ENCODE measurements around the gene HERPUD2.

Gene HERPUD2, protein sequence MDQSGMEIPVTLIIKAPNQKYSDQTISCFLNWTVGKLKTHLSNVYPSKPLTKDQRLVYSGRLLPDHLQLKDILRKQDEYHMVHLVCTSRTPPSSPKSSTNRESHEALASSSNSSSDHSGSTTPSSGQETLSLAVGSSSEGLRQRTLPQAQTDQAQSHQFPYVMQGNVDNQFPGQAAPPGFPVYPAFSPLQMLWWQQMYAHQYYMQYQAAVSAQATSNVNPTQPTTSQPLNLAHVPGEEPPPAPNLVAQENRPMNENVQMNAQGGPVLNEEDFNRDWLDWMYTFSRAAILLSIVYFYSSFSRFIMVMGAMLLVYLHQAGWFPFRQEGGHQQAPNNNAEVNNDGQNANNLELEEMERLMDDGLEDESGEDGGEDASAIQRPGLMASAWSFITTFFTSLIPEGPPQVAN

DNA sequence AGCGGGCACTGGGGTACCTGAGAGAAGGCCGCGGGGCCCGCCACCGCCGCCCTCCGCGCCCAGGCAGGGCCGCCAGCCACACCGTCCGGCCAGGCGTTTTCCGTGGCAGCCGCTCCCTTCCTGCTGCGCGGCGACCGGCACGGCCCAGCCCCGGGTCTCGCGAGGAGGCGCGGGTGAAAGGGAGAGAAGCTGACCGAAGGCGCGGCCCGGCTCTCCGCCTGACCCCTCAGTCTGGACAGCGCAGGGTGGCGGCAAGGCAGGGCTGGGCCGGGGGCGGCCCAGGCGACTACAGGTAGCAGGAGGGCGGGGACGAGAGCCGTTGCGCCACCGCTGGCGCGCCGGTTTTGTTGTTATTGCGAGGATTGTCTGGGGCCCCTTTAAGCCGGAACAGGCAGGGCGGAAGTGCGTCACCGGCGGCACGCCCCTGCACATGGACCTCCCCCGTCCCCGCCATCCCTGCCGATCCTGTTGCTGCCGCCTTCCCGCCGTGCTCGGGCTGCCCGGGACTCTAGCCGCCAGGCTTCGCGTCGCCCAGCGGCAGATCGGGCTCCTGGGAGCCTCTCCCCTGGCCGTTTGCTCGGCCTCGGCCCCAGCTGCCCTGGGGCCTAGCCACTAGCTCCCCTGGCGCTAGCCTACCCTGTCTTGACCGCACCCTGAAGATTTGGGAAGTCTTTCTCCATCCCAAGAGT lies at the start of gene HERPUD2:
HERPUD2 (minus strand) TSS at position 352 of the 689 bp plus-strand sequence. CDS start 805 bp downstream, outside the sequence.
- DNase-seq, result peak; percentile 84

DNA sequence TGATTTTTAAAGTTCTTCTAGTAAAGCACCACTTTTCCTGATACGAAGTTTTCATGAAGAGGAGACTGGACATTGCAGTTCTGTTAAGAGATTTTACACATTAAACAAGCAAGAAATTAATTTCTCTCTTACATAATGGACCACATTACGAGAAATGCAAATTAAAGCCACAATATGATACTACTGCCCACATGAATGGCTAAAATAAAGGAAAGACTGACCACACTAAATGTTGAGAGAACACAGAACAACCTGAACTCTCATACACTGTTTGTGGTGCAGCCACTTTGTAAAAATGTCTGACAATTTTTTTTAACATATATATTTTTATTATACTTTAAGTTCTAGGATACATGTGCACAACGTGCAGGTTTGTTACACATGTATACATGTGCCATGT lies 44.0 kb upstream of the HERPUD2 start:
- DNase-seq, result no peak

DNA sequence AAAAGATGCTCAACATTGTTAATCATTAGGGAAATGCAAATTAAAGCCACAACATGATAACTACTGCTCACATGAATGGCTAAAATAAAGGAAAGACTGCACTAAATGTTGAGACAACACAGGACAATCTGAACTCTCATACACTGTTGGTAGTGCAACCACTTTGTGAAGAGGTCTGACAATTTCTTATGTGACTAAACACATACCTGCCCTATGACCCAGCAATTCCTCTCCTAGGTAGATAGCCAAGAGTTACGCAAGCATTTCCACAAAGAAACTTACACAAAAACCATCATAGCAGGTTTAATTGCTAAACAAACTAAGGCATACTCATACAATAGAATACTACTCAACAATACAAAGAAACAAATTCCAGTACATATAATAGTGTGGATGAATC lies 41.8 kb upstream of the HERPUD2 start:
- no peak for DNase-seq

DNA sequence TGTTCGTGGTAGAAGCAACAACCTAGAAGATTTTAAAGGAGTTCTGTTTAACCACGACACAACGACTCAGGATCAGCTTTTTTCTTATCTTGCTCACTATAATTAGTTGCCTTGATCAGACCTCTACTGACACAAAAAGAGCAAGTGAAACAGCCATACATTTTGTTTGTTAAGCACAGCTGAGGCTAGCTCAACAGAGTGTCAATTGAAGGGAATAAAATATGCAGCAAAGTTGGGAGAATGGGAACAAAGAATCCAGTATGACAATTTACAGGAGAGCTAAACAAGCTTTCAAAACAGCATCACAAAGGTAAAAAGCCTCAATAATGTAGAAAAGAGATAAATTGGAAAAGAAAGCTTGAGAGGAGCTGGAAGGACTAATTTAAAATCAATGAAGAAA lies 40.5 kb upstream of the HERPUD2 start:
- no peak for DNase-seq

DNA sequence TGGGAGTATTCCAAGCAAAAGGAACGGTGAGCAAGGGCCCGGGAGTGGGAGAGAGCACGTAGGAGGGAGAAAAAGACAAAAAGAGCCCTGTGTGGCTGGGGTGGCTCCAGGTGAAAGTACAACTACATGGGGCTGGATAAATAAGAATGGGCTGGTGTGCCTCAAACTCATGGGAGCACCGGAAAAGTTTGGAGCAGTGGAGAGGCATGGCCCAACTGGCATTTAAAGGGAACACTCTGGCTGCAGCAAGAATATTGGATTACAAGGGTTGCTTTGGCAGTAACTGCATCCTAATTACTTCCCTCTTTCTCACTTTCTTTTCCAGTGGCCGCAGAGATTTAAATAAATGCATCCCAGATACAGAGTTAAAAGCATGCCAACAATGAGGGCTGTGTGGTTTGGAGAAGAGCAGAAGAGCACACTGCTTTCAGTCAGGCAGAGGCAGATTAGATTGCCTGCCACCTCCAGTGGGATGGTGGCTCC lies 39.1 kb upstream of the HERPUD2 start:
- no peak for DNase-seq

DNA sequence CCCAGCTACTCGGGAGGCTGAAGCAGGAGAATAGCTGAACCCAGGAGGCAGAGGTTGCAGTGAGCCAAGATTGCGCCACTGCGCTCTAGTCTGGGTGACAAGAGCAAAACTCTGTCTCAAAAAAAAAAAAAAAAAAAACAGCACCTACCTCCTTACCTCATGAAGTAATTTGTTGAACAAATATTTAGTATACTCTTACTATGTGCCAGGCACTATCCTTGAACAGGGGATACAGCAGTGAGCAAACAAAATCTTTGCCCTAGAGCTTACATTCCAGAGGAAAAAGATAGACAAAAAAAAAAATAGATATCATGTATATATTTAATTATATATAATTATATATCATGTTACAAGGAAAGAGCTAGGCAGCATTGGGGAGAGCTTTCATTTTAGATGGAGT lies 36.4 kb upstream of the HERPUD2 start:
- no peak for DNase-seq

DNA sequence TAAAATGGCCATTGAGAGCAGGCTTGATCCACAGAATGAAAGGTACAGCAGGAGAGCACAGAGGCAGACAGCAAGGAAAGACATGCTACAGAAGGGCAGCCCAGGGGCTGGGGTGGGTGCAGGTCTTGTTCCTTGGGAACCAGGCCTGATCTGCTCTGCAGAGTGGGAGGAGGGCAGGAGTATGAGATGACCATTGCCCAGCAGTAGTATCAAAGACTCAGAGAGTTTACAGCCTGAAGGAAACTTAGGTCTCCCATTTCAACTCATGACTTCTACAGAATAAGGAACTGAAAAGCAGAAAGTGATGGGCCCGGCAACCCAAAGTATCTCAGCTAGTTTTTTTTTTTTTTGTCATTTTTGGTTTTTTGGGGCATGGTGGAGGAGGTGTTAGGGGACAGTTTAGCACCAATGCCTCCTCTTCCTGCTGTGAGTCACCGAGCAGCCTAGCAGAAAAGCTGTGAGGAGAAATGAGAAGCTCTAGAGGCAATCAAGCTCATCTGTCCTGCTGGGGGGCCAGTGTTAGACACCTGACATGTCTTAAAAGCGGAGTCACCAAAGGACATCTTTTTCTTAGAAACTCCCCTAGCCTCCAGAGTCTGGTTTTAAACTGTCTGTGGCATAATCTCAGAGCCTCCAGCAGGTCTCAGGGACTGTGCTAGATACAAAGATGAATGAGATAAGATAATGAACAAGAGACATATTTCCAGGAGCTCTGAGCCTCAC lies 34.3 kb upstream of the HERPUD2 start:
- peak; percentile 21 for DNase-seq

DNA sequence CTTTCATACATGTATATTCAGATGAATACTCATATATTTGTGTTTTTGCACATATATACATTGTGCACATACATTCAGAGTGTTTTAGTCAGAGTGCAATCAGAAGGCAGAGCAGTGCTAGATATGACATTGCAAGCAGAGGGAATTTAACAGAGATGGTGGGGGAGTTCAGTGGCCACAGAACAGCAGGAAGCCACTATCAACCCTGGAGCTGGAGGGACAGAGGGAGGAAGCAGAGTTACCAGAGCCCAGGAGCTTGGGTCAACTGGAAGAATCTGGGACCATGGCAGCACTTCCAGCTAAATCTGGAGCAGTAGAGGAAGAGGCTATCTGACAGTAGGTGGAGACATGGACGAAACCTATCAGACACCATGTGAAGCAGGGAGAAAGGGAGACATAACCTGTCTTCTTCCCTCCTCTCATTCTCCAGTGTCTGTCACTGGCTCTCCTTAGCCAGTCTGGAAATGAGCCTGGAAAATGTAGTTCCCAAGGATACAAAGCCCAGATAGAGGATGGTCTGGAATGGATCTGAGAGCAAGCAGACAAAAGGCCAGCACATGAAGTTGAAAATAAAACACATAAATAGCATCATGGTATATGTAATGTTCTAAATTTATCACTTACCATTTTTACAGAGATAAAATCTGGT lies 33.6 kb upstream of the HERPUD2 start:
- DNase-seq, result no peak

DNA sequence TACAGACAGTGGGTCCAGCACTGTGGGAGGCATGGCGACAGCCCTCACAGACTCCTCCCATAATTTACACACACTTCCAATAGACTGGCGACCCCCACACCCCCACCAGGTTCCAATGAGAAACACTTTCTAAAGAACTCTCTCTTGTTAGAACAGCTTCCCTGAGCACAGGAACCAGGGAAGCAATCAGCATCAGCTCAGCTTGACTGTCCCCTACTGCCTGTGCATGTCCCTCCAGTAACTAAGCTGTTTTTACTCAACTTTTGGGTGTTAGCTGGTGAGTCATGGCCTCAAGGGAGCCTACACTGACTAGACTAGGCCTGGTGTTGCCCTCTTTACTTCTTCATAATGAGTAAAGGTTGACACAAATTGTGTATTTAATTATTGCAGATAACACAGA lies 32.6 kb upstream of the HERPUD2 start:
- DNase-seq, result no peak

DNA sequence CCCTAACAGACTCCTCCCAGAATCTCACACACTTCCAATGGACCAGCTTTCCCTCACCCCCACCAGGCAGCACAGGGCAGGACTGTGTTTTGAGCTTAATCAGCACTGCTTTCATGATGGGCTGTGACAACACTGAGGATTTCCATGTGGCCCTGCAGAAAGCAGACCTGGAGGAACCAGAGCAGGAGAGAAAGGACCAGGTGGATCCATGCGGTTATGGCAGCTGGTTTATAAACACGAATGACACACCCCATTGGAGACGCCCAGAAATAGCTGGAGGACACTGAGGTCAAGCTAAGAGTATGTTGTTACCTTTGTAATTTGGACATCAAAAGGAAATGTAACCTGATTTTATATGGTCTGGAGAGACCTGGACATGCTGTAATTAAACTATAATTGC lies 31.7 kb upstream of the HERPUD2 start:
- no peak for DNase-seq

DNA sequence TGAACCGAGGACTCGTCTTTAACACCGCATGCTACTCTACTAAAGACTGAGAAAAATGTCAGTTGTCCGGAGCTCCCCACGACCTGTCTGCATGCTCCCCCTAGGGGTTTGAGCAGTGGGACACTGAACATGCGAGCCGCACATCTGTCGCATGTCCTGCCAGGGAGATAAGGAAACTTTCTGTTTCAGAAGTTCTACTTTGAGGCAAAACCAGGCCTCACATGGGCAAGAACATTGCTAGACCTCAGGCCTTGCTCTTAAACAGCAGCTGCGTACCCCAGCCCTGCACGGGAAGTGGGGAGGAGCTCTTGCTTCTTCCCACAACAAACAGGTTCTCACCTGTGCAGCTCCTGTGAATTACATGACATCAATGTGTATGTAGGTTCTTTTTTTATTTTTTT lies 30.3 kb upstream of the HERPUD2 start:
- peak; percentile 23 for DNase-seq

DNA sequence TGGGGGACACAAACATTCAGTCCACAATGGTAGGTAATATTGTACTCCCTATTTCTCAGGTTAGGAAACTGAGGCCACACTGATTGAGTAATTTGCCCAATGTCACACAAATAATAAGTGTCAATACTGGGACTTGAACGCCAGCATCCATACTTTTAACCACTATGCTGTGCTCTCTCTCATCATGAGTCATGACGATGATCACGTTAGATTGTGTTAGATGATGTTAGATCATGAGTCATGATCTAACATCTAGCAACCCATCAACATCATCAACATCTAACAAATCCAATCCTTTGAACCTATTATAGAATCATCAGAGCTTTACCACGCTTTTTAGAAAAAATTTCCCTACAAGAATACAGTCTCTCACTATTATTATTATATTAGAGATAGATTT lies 28.1 kb upstream of the HERPUD2 start:
- no peak for DNase-seq

DNA sequence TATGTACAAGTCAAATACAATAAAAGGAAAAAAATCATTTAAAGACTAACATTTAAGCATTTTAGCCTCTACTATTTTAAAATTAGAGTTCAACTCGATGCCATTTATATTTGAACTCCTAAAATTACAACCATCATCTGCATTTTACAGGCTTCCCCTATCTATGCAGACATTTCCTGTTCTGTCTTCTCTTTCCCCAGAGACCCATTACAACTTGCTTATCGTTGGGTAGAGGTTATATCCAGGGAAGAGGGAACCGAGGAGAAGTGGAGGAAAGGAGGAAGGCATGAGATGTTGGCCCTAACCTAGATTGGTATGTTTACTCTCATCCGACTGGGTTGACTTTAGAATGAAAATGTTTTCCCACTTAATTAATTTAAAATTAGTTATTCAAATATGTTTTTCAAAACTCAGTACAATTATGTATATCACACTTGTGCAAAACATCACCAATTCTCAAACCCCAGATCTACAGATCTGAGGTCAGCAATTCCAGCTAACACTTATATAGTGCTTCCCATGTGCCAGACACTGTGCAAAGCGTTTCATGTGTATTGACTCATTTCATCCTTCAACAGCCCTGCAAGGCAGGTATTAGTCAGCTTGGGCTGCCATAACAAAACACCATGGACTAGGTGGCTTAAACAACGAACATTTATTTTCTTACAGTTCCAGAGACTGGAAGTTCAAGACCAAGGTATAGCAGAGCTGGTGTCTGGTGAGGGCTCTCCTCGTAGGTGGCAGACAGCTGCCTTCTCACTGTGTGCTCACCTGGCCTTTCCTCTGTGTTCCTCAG lies 27.3 kb upstream of the HERPUD2 start:
- no peak for DNase-seq

DNA sequence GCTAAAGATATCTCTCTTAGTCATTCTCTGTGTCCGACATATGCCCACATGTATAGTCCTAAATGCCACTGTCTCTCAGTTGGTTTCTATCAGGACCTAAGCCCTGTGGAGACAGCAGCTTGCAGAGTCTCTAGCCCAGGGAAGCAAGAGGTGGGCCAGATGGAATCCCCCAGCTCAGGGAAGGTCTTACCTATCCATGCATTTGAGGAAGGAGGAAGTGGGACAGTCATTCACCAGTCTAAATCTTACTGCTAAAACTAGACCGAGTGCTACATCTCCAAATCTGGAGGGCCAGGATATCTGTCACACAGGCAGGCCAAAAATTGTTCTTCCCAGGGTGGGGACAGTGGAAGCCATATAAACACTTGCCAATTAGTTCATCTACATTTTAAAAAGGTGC lies 26.4 kb upstream of the HERPUD2 start:
- no peak for DNase-seq

DNA sequence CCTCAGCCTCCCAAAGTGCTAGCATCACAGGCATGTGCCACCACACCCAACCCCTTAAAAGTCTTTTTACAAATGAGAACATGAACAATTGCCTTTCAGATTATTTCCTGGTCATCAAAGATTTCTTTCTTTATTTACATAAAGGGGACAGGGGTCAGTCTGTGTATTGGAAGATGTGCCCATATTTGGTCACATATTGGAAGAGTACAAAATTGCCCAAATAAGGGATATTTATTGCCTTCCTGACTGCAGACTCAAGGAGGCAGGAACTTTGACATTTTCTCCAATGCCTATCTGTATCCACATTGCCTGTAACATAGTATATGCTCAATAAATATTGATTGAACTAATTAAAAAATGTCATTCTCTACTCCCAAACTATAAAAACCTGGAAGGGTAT lies 25.9 kb upstream of the HERPUD2 start:
- no peak for DNase-seq

DNA sequence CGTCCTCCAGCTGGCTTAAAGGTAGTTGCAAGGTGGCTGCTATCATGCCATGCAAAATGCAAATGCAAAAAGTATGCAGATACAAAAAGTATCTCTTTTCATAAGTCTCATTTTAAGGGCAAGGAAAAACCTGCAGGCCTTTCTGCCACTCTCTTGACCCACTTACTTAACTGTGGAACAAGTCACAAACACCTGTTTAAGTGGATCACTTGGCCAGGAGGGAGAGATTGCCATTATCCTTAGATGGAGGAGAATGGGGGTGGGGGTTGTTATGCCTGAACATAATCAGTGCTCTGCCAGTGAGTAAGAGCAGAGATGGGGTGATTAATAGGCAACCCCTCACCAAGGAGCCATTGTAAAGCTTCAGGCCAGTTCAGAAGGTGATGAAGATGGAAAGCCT lies 25.1 kb upstream of the HERPUD2 start:
- DNase-seq, result no peak

DNA sequence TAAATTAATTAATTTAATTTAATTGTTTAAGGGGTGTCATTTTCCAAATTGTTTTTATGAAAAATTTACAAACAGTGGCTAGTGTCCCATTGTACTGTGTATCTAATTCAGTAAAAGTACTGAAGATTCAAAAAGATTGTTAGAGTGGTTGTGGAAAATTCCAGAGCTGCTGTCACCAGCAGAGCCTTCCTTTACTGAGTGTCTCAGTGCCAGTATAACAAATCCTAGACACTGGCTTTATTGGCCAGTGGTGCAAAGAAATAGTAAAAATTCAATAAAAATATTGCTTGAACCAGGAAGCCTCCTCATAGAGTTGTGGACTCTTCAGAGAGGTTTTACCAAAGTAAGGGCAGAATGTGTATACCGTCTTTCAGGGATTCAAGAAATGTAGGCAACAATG lies 23.1 kb upstream of the HERPUD2 start:
- DNase-seq, result no peak

DNA sequence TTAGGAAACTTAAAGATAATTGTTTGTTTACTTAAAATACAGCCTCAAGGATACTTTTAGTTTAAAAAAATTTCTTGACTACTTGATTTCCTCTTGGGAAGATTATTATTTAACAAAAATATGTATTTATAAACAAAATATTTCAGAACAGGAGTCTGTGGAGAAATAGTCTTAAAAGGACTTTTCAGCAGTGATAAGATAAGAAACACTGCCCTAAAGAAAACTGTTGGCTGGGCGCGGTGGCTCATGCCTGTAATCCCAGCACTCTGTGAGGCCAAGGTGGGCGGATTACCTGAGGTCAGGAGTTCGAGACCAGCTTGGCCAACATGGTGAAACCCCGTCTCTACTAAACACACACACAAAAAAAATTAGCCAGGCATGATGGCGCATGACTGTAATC lies 22.6 kb upstream of the HERPUD2 start:
- DNase-seq, result no peak

DNA sequence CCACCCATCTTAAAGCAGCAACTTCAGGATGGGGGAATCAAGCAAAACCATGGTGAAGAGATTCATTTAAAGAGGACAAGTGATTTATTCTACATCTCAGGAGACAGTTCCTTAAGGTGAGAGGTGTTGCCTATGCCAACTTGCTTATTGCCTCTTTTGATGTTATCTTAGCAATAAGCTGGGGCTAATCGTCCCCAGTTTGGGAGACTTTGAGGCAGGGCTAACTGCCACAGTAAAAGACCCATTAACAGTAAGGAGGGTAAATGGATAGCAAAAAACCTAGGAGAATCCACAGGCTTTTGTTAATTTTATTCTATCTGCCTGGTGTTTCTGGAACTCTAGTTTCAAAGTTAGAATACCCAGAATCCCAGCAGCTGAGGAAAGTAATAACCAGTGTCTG lies 22.1 kb upstream of the HERPUD2 start:
- no peak for DNase-seq

DNA sequence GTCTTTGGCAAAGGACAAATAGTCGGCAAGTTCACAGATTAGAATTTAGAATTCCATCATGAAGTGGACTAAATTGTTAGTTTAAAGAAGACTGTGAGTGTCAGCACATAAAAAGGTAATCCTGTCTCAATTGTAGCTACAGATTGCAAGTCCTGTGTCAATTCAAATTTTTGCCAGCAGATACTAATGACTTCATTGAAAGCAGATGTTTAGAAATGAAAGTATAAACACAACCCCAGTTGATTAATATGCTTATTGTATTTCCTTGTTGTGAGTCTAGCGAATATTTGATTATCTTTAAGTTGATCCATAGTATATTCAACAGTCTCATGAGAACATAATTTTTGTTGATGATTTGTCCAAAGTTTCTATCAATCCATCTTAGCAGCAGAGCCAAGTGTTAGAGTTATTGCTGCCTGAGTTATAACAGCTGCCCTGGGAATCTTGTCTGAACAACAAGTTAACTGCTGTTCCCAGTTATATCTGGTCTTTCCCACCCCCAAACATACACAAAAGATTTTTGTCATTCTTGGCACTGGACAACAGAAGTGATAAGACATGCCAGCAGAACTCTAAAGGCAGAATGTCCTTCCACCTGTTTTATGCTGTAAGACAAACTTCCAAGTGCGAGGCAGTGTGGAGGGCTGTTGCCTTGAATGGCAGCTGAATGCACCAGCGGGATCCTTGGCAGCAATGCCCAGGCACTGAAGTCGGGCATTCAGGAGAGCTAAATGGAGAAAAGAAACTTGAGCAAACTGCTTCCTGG lies 21.3 kb upstream of the HERPUD2 start:
- DNase-seq, result no peak

DNA sequence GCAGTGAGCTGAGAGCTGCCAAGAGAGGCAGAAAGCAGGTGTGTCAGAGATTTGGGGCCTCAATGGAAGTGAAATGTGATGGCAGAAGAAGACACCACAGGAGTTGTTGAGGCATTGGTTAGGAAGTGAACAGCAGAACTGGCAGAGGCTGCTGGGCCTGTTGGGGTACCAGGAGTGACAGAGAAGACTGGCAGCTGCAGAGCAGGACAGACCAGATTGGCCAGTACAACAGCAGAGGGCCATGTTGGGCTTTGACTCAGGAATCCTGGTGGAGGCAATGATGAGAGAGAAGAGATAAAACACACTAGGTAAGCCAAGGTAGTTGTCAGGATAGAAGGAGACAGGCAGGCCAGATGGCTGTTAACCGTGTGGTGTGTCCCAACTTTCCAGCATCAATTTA lies 19.9 kb upstream of the HERPUD2 start:
- no peak for DNase-seq

DNA sequence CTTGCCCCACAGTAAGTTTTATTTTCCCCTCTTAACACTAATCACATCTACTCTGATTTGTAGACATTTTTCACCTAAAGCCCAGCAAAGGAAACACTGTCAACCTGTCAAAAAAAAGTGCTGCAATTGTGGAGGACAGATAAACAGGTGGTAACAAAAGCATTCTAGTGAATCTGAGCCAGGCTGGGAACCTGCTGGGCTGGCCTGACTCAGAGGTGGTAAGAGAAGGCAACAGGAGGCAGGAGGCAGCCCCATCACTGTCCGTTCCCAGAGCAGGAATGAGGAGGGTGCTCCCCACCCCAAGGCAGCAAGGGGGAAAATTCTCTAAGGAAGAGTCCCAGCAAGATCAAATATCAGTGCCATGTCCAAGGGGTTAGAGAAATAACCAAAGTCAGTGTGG lies 19.5 kb upstream of the HERPUD2 start:
- DNase-seq, result no peak
